ENCODE data around the gene FBXO15. TPM values are rescaled to one million over a fixed set of nuclear protein-coding genes. Genes with fewer than 3 reads are reported as not detected.

Gene FBXO15
- total RNA-seq, 1 donor from 2014 or later = not detected

- Histone ChIP-seq H3K36me3 (peaks cover 8% of the 10 kb centered on the region), H3K27me3 (ENCODE audit: low read depth) (no peaks in the 10 kb centered on the region), H3K4me3 (peak overlapping the region; percentile 88), H3K4me1 (peaks cover 60% of the 10 kb centered on the region), H3K27ac (replicated peaks) (peak overlapping the region; percentile 99), H3K9me3 (replicated peaks) (no peaks in the 10 kb centered on the region)
- intact Hi-C loops (cut with micrococcal nuclease) = no loop called here
- TF ChIP-seq CTCF (IDR thresholded peaks at IDR 0.05; ENCODE audit: borderline replicate concordance) = no peak
- no peak for DNase-seq
Observed at GRCh38 chr18:74148543-74149070, 973 bp upstream of the FBXO15 start.

GRCh38 chr18:74147491-74147778 lies 199 bp downstream of the FBXO15 start:
- H3K36me3 ChIP-seq = peaks cover 8% of the 10 kb centered on the region
- no peaks in the 10 kb centered on the region for H3K9me3 ChIP-seq (replicated peaks)
- TF ChIP-seq CTCF (IDR thresholded peaks at IDR 0.05; ENCODE audit: borderline replicate concordance) = no peak
- intact Hi-C loops (cut with micrococcal nuclease) = no loop called here
- peaks cover 48% of the 10 kb centered on the region for H3K4me1 ChIP-seq
- H3K27ac ChIP-seq (replicated peaks) = peak overlapping the region; percentile 99
- peak overlapping the region; percentile 88 for H3K4me3 ChIP-seq
- no peak for DNase-seq
- H3K27me3 ChIP-seq (ENCODE audit: low read depth) = no peaks in the 10 kb centered on the region

- Histone ChIP-seq H3K27ac (replicated peaks) (no peak overlapping the region), H3K4me1 (peaks cover 41% of the 10 kb centered on the region), H3K27me3 (ENCODE audit: low read depth) (no peaks in the 10 kb centered on the region), H3K9me3 (replicated peaks) (no peaks in the 10 kb centered on the region), H3K4me3 (peak overlapping the region; percentile 88), H3K36me3 (peaks cover 8% of the 10 kb centered on the region)
- intact Hi-C loops (cut with micrococcal nuclease) = no loop called here
- TF ChIP-seq CTCF (IDR thresholded peaks at IDR 0.05; ENCODE audit: borderline replicate concordance) = no peak
- DNase-seq = no peak
Observed at GRCh38 chr18:74146756-74147155, 878 bp downstream of the FBXO15 start.

- Histone ChIP-seq H3K27me3 (ENCODE audit: low read depth) (peaks cover 7% of the 10 kb centered on the region), H3K4me3 (no peak overlapping the region), H3K27ac (replicated peaks) (no peak overlapping the region), H3K36me3 (no peaks in the 10 kb centered on the region), H3K4me1 (peaks cover 4% of the 10 kb centered on the region), H3K9me3 (replicated peaks) (no peaks in the 10 kb centered on the region)
- no peak for DNase-seq
- intact Hi-C loops (cut with micrococcal nuclease) = no loop called here
- no peak for TF ChIP-seq CTCF (IDR thresholded peaks at IDR 0.05; ENCODE audit: borderline replicate concordance)
Observed at GRCh38 chr18:74142252-74142651, 5.4 kb downstream of the FBXO15 start.

GRCh38 chr18:74141667-74142066 lies 6.0 kb downstream of the FBXO15 start:
- intact Hi-C loops (cut with micrococcal nuclease) = no loop called here
- H3K4me1 ChIP-seq = no peaks in the 10 kb centered on the region
- TF ChIP-seq CTCF (IDR thresholded peaks at IDR 0.05; ENCODE audit: borderline replicate concordance) = no peak
- H3K9me3 ChIP-seq (replicated peaks) = no peaks in the 10 kb centered on the region
- no peak overlapping the region for H3K4me3 ChIP-seq
- no peak for DNase-seq
- no peak overlapping the region for H3K27ac ChIP-seq (replicated peaks)
- no peaks in the 10 kb centered on the region for H3K36me3 ChIP-seq
- peaks cover 12% of the 10 kb centered on the region for H3K27me3 ChIP-seq (ENCODE audit: low read depth)

GRCh38 chr18:74140582-74140981 lies 7.1 kb downstream of the FBXO15 start:
- Histone ChIP-seq H3K9me3 (replicated peaks) (no peaks in the 10 kb centered on the region), H3K4me1 (no peaks in the 10 kb centered on the region), H3K4me3 (no peak overlapping the region), H3K27me3 (ENCODE audit: low read depth) (peaks cover 21% of the 10 kb centered on the region), H3K27ac (replicated peaks) (no peak overlapping the region), H3K36me3 (no peaks in the 10 kb centered on the region)
- DNase-seq = no peak
- intact Hi-C loops (cut with micrococcal nuclease) = no loop called here
- TF ChIP-seq CTCF (IDR thresholded peaks at IDR 0.05; ENCODE audit: borderline replicate concordance) = no peak
